ENCODE results near the gene ATF6.

- TF ChIP-seq TAF1 (IDR thresholded peaks at IDR 0.05; ENCODE audit: low read depth, low read length) (no peak), POLR2A (IDR thresholded peaks at IDR 0.05; ENCODE audit: low read depth, low read length) (no peak), POLR2AphosphoS5 (IDR thresholded peaks at IDR 0.05; ENCODE audit: low read depth, low read length) (no peak), SPI1 (IDR thresholded peaks at IDR 0.05; ENCODE audit: low read depth, low read length) (no peak), PAX5 (IDR thresholded peaks at IDR 0.05; ENCODE audit: insufficient read depth, low read length, severe bottlenecking) (no peak), POU2F2 (IDR thresholded peaks at IDR 0.05; ENCODE audit: low read depth, low read length) (no peak)
Observed at GRCh38 chr1:161887730-161888287, 121.7 kb downstream of the ATF6 start.

Measured in GM12891 (cell line).